Activated CD4-positive, alpha-beta T cell treated with anti-CD3 and anti-CD28 coated beads for 4 hours (primary cell): Measurements from ENCODE around the gene MYCN.
"Not testable (repeated sequence)": the region's sequence is repeated elsewhere in the genome, so short reads cannot be mapped to it uniquely, and the experiment has no call there.

Source experiments
- DNase-seq, 2 donors: peaks; one replicate each; pipeline ENCODE4 v3.0.0-alpha.2; 2020

Gene MYCN

GRCh38 chr2:15945909-15946705 lies 5.8 kb downstream of the MYCN start:
- no peak for DNase-seq

DNA sequence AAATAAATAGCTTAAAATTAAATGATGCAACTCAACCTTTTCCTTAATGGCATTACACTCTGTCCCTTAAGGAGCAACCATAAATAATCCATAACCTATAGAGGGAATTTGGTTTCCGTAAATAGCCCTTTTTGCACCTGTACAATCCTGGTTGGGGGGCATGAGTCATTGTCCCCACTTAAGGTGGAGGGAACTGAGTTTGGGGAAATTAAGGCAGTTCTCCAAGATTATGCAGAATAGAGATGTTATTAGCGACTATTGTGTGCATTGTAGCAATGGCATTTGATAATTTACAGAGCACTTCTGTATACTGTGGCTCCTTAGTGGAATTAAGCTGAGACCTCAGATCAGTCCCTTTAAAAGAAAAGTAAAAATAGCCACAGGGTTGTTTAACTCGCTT lies 6.6 kb downstream of the MYCN start:
- no peak for DNase-seq

DNA sequence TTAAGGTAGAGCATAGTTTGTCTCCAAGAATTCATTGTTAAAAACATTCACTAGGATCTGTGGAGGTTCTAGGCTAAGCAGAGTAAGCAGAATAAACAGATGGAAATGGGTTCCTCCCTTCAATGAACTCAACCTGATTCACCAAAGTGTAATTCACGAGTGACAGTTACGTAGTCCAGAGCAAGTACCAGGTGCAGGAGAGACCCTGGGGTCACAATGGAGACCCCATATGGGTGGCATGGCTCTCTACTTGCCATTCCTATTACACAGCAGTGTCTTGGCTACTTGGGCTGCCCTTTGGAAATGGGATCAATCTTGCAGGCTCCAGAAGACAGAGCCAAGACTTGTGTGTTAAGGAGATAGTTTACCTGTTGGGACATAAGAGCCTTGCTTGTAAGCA lies 7.1 kb downstream of the MYCN start:
- no peak for DNase-seq

GRCh38 chr2:15948704-15948957 lies 8.3 kb downstream of the MYCN start:
- DNase-seq, result no peak

- no peak for DNase-seq
Observed at GRCh38 chr2:15949126-15949525, 8.8 kb downstream of the MYCN start.

- DNase-seq, result no peak
Observed at GRCh38 chr2:15949551-15949950, 9.2 kb downstream of the MYCN start.

GRCh38 chr2:15950088-15950952 lies 10.0 kb downstream of the MYCN start:
- DNase-seq, result no peak

DNA sequence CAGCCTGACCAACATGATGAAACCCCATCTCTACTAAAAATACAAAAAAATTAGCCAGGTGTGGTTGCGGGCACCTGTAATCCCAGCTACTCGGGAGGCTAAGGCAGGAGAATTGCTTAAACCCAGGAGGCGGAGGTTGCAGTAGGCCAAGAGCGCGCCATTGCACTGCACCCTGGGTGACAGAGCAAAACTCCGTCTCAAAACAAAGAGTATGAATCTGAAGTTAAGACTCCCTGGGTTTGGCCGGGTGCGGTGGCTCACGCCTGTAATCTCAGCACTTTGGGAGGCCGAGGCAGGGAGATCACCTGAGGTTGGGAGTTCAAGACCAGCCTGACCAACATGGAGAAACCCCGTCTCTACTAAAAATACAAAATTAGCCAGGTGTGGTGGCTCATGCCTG lies 11.6 kb downstream of the MYCN start:
- not testable (repeated sequence) for DNase-seq

DNA sequence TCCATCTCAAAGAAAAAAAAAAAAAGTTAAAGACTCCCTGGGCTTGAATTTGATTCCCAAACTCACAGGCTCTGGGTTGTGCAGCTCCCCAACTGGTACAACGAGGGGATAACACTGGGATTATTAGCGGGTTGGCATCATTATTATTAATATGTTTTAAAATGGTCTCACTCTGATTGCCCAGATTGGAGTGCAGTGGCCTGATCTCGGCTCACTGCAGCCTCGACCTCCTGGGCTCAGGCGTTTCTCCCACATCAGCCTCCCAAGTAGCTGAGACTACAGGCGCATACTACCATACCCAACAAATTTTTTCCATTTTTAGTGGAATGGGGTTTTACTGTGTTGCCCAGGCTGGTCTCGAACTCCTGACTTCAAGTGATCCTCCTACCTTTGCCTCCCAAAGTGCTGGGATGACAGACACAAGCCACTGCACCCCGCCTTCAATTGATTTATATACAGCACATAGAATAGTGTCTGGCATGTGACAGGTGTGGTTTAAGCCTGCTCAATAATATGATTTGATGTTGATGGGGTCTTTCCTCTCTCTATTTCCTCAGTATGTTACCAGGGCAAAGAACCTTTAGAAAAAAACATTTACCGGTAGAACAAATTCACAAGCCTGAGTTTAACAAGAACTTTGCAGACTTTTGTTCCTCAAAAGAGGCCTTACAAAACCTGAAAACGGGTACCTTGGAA lies 12.2 kb downstream of the MYCN start:
- no peak for DNase-seq

- no peak for DNase-seq
Observed at GRCh38 chr2:15953147-15953630, 12.8 kb downstream of the MYCN start.

- DNase-seq, result no peak
Observed at GRCh38 chr2:15953891-15954680, 13.7 kb downstream of the MYCN start.

DNA sequence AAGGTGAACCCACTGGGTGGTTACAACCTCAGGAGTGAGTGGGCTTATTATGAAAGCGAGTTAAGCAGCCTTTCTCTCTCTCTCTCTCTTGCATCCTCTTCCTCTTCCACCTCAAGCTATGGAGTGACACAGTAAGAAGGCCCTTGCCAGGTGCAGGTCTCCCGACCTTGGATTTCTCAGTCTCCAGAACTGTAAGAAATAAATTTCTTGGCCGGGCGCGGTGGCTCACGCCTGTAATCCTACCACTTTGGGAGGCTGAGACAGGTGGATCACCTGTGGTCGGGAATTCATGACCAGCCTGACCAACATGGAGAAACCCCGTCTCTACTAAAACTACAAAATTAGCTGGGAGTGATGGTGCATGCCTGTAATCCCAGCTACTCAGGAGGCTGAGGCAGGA lies 14.4 kb downstream of the MYCN start:
- DNase-seq, result no peak

GRCh38 chr2:15955232-15955988 lies 15.1 kb downstream of the MYCN start:
- no peak for DNase-seq

GRCh38 chr2:15956230-15956629 lies 15.9 kb downstream of the MYCN start:
- DNase-seq, result no peak

GRCh38 chr2:15956751-15957736 lies 16.7 kb downstream of the MYCN start:
- DNase-seq, result no peak

DNA sequence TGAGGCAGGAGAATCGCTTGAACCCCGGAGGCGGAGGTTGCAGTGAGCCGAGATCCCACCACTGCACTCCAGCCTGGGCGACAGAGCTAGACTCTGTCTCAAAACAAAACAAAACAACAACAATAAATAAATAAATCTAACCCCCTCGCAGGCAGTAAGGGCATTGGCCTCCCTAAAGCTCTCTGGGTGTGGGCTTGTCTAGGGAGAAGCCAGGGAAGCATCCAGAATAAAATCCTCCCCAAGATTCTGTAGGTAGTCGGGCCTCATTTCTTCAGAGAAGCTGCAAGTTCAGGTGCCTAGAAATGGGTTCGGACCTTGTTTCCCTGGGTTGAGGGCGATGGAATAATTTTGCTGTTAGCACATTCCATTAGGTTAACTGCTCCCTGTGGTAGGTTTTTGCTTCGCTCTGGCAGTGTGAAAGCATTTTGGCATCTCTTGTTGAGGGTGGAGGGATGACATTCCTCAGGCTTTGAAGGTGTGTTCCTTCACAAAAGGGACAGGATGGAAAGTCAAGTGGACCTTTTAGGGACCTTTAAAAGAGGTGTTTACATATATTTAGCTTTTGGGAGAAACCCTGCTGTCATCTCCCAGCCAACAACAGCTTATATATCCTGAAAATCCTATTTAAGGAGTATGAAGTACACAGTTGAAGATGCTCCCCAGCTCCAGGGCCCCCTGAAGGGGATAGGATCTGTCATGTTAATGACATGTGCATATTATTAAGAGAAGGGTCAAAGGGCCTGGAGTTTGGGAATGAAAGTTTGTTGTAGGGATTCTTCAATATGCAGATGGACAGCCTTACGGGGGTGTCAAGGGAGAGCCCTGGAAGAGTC lies 17.7 kb downstream of the MYCN start:
- no peak for DNase-seq

DNA sequence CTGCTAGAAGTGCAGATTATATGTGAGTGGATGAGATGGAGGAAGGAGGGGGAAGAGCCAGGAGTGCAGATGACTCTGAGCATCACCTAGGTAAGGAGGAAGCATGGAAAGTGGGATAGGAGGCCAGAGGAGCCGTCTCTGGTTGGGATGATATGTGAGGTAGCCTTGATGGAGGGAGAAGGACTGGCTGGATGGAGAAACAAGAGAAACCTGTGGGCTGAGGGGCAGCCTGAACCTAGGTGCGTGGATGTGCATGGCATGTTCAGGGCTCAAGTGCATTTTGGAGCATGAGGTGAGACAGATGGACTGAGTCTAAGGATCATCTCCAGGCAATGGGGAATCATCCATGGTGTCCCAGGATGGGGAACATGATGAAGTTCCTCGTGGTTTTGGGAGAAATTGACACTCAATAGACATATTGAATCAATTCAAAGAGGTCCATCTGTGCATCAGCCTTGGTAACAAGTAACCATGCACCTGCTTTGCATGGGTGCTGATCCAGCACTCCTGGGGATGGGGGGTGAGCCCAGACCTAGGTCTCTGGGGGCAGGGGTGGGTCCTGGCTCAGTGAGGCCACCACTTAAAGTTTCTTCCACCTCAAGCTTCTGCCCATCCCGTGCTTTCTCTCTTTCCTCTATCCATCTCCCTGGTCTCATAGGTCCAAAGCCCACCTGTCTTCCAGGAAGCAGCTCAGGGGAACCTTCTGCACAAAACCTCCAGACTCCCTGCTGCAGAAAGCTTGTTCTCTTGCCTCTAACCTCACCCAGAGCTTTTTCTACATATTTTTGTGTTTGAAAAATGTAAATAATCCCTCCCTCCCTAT lies 19.2 kb downstream of the MYCN start:
- no peak for DNase-seq

DNA sequence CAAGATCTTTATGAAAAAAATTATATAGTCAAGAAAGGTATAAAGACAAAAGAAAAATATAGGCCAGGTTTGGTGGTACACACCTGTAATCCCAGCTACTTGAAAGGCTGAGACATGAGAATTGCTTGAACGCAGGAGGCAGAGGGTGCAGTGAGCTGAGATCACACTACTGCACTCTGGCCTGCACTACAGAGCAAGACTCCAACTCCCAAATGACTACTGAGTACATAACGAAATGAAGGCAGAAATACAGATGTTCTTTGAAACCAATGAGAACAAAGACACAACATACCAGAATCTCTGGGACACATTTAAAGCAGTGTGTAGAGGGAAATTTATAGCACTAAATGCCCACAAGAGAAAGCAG lies 19.8 kb downstream of the MYCN start:
- DNase-seq, result not testable (repeated sequence)
